ENCODE measurements around the gene TM9SF1. TPM values are rescaled to one million over a fixed set of nuclear protein-coding genes. Genes with fewer than 3 reads are reported as not detected.

The TM9SF1 gene
- total RNA-seq, 1 donor from 2014 or later: 48.7 TPM

Other genes starting within 250 kb of the TM9SF1 start
- gene DHRS4, start 241.7 kb downstream of the TM9SF1 start, total RNA-seq: 50.2 and 51.3 TPM in 2 replicates
- gene DHRS4L2, start 206.5 kb downstream of the TM9SF1 start, total RNA-seq: 6.5 and 14.9 TPM in 2 replicates
- gene CARMIL3, start 143.4 kb downstream of the TM9SF1 start, total RNA-seq: not detected in 2 replicates
- not detected in 2 replicates for gene CPNE6, start 123.9 kb downstream of the TM9SF1 start, total RNA-seq
- gene PCK2, start 101.1 kb downstream of the TM9SF1 start, total RNA-seq: 10.4 and 21.4 TPM in 2 replicates
- 43.5 and 91.6 TPM in 2 replicates for gene DCAF11, start 80.7 kb downstream of the TM9SF1 start, total RNA-seq
- 0.32 and 0.76 TPM in 2 replicates for gene NRL, start 80.5 kb downstream of the TM9SF1 start, total RNA-seq
- under 0.01 TPM in 1 of 2 replicates, not detected in the other for gene FITM1, start 64.8 kb downstream of the TM9SF1 start, total RNA-seq
- 105 and 223 TPM in 2 replicates for gene PSME1, start 59.2 kb downstream of the TM9SF1 start, total RNA-seq
- gene EMC9, start 53.9 kb downstream of the TM9SF1 start, total RNA-seq: 30.5 and 34.3 TPM in 2 replicates
- 88.0 and 158 TPM in 2 replicates for gene PSME2, start 48.8 kb downstream of the TM9SF1 start, total RNA-seq
- 37.4 and 47.7 TPM in 2 replicates for gene RNF31, start 47.9 kb downstream of the TM9SF1 start, total RNA-seq
- gene IRF9, start 34.2 kb downstream of the TM9SF1 start, total RNA-seq: 36.4 and 131 TPM in 2 replicates
- gene REC8, start 23.4 kb downstream of the TM9SF1 start, total RNA-seq: 2.6 and 13.4 TPM in 2 replicates
- gene IPO4, start 6.6 kb downstream of the TM9SF1 start, total RNA-seq: 33.1 and 43.2 TPM in 2 replicates
- gene TSSK4, start 10.3 kb upstream of the TM9SF1 start, total RNA-seq: not detected in 2 replicates
- 28.3 and 54.1 TPM in 2 replicates for gene CHMP4A, start 18.0 kb upstream of the TM9SF1 start, total RNA-seq
- gene MDP1, start 20.6 kb upstream of the TM9SF1 start, total RNA-seq: 16.9 and 28.1 TPM in 2 replicates
- 201 and 492 TPM in 2 replicates for gene NEDD8, start 36.9 kb upstream of the TM9SF1 start, total RNA-seq
- 81.2 and 135 TPM in 2 replicates for gene GMPR2, start 37.5 kb upstream of the TM9SF1 start, total RNA-seq
- gene TINF2, start 47.2 kb upstream of the TM9SF1 start, total RNA-seq: 58.2 and 60.7 TPM in 2 replicates
- 0.65 and 0.91 TPM in 2 replicates for gene TGM1, start 67.7 kb upstream of the TM9SF1 start, total RNA-seq
- gene RABGGTA, start 76.2 kb upstream of the TM9SF1 start, total RNA-seq: 13.2 and 27.3 TPM in 2 replicates
- gene DHRS1, start 104.3 kb upstream of the TM9SF1 start, total RNA-seq: 3.6 and 19.0 TPM in 2 replicates
- gene NOP9, start 104.4 kb upstream of the TM9SF1 start, total RNA-seq: 22.4 and 26.6 TPM in 2 replicates
- 0.32 and 3.2 TPM in 2 replicates for gene CIDEB, start 112.5 kb upstream of the TM9SF1 start, total RNA-seq
- gene LTB4R2, start 114.7 kb upstream of the TM9SF1 start, total RNA-seq: 2.6 and 5.0 TPM in 2 replicates
- gene LTB4R, start 116.1 kb upstream of the TM9SF1 start, total RNA-seq: 0.65 and 3.0 TPM in 2 replicates
- 20.1 and 36.6 TPM in 2 replicates for gene ADCY4, start 139.6 kb upstream of the TM9SF1 start, total RNA-seq
- gene RIPK3, start 144.6 kb upstream of the TM9SF1 start, total RNA-seq: 5.5 and 6.7 TPM in 2 replicates
- gene NFATC4, start 172.7 kb upstream of the TM9SF1 start, total RNA-seq: 21.8 and 25.1 TPM in 2 replicates
- gene NYNRIN, start 203.6 kb upstream of the TM9SF1 start, total RNA-seq: 12.2 and 14.3 TPM in 2 replicates
- gene CBLN3, start 234.2 kb upstream of the TM9SF1 start, total RNA-seq: 0.32 and 0.76 TPM in 2 replicates
- gene KHNYN, start 234.5 kb upstream of the TM9SF1 start, total RNA-seq: 62.0 and 71.4 TPM in 2 replicates
- 8.1 and 9.6 TPM in 2 replicates for gene SDR39U1, start 247.3 kb upstream of the TM9SF1 start, total RNA-seq

Data from epithelial cell of umbilical artery (primary cell).